Transverse colon (tissue), 4 donors: Measurements from ENCODE around the gene FAM13A. TPM values are rescaled to one million over a fixed set of nuclear protein-coding genes. Genes with fewer than 3 reads are reported as not detected.

ENCODE experiments used
- DNase-seq: peaks from one replicate; pipeline ENCODE4 v3.0.0-alpha.2; 2019
- H3K27ac ChIP-seq, 4 donors: fragments of 200-600 bp; sonication (generic); 2 replicates each; pipeline ENCODE4 v1.5.1; 2016 to 2018; ENCODE audit warnings: inconsistent platforms in 4 of 4
- H3K27me3 ChIP-seq: fragments of 200-600 bp; sonication (generic); 2 replicates; pipeline ENCODE4 v1.5.1; 2017; ENCODE audit warnings: inconsistent platforms
- H3K36me3 ChIP-seq, 4 donors: fragments of 200-600 bp; sonication (generic); 2 replicates each; pipeline ENCODE4 v1.5.1; 2017 to 2019; ENCODE audit warnings: inconsistent platforms in 4 of 4
- H3K4me1 ChIP-seq, 4 donors: fragments of 200-600 bp; sonication (generic); 2 replicates each; pipeline ENCODE4 v1.5.1; 2017 to 2020; ENCODE audit warnings: inconsistent platforms in 4 of 4
- H3K4me3 ChIP-seq, 4 donors: fragments of 200-600 bp; sonication (generic); 1 replicate in 1 of 4; 2 replicates in 3 of 4; pipeline versions ENCODE4 v1.5.1 to v1.6.1; 2017 to 2019; ENCODE audit warnings: inconsistent platforms in 4 of 4
- H3K9me3 ChIP-seq, 2 donors: fragments of 200-600 bp; sonication (generic); 2 replicates each; pipeline ENCODE4 v1.5.1; 2017 to 2019; ENCODE audit warnings: inconsistent platforms in 2 of 2
- CTCF ChIP-seq, 5 experiments: fragments of 200-600 bp in 3 of 5; fragments of 450-650 bp in 2 of 5; sonication (generic) in 3 of 5; IDR thresholded peaks; 1 replicate in 2 of 5; 2 replicates in 3 of 5; pipeline ENCODE4 v1.5.1; 2016 to 2017; ENCODE audit warnings: antibody characterized with exemption in 5 of 5, inconsistent platforms in 3 of 5, mild to moderate bottlenecking in 2 of 5, moderate library complexity in 1 of 5
- EP300 ChIP-seq: sonication (generic); formaldehyde crosslinking; IDR thresholded peaks from one replicate; pipeline ENCODE4 v1.6.1; 2017; ENCODE audit warnings: antibody characterized with exemption, low read depth
- POLR2A ChIP-seq: fragments of 450-650 bp; IDR thresholded peaks from one replicate; pipeline ENCODE4 v1.6.1; 2016; ENCODE audit warnings: antibody characterized with exemption, mild to moderate bottlenecking, moderate library complexity
- POLR2AphosphoS5 ChIP-seq, 3 donors: sonication (generic); formaldehyde crosslinking; IDR thresholded peaks; one replicate each; pipeline ENCODE4 v1.6.1; 2016; ENCODE audit warnings: antibody characterized with exemption in 3 of 3
- WGBS, 2 donors: methylation state at CpG; one replicate each; pipeline ENCODE4 v1.1.5; 2018; ENCODE audit warnings: low coverage in 1 of 2; 5-methylcytosine and 5-hydroxymethylcytosine counted together
- in situ Hi-C, 4 donors: fragments of 200-750 bp; cut with MboI; loops; one replicate each; pipeline versions ENCODE4 v1.15.0 to v1.15.1; 2017; ENCODE audit warnings: low sequenced_read_pairs in 3 of 4, low pct_ligation_motif_present in 1 of 4, low pct_unique_long_range_greater_than_20kb in 1 of 4
- intact Hi-C: fragments of 100-400 bp; cut with DNase I; formaldehyde crosslinking; loops from one replicate; pipeline ENCODE4 v1.15.1; 2023; ENCODE audit warnings: low total_unique reads
- total RNA-seq, 4 donors: library from RNA; depleted of rRNA; stranded (reverse); fragments of >200 nt; gene quantifications; one replicate each; pipeline ENCODE4 v1.1.0, GENCODE V29; 2016

FAM13A gene
- total RNA-seq, 4 donors from 2014 or later, result 57.6 to 88.6 (median 67.6) TPM

- no peak overlapping the region for H3K27ac ChIP-seq
- 24% methylated on average over 1 of the region's 1 CpG; no CpG with 5 or more reads in 1 of the 2 donors for WGBS, 2 donors
- DNase-seq, result no peak
- no peaks in the 10 kb centered on the region for H3K27me3 ChIP-seq
- TF ChIP-seq POLR2AphosphoS5 (IDR thresholded peaks at IDR 0.05) (no peak), EP300 (no peak), CTCF (IDR thresholded peaks at IDR 0.05) (no peak), POLR2A (no peak)
- H3K4me3 ChIP-seq, result no peak overlapping the region
- intact Hi-C loops (no loop called here), in situ Hi-C loops (no loop called here)
- peaks cover 4 to 27% (median 9%) of the 10 kb centered on the region in 4 donors for H3K4me1 ChIP-seq
- H3K36me3 ChIP-seq, result no peaks in the 10 kb centered on the region
- H3K9me3 ChIP-seq, result no peaks in the 10 kb centered on the region
These were observed 2.4 kb downstream of the FAM13A start for GRCh38 chr4:89054627-89055026.

GRCh38 chr4:89049853-89050252 is 7.1 kb downstream of the FAM13A start:
- in situ Hi-C loops (loop anchor here in 3 of 4 donors (25.0 kb wide), 2 partner anchors 338 to 513 kb away; no protein-coding TSS in a partner anchor), intact Hi-C loops (no loop called here)
- no peaks in the 10 kb centered on the region for H3K27me3 ChIP-seq
- no peak for DNase-seq
- H3K4me3 ChIP-seq, result no peak overlapping the region
- H3K27ac ChIP-seq, result no peak overlapping the region
- no peaks in the 10 kb centered on the region for H3K36me3 ChIP-seq
- WGBS, 2 donors, result 73 to 78% methylated on average over 2 of the region's 2 CpGs
- H3K9me3 ChIP-seq, result no peaks in the 10 kb centered on the region
- TF ChIP-seq POLR2A, result no peak
- TF ChIP-seq EP300, result no peak
- no peak for TF ChIP-seq CTCF (IDR thresholded peaks at IDR 0.05)
- TF ChIP-seq POLR2AphosphoS5 (IDR thresholded peaks at IDR 0.05), result no peak
- peaks cover 0 to 5% (median 4%) of the 10 kb centered on the region in 4 donors for H3K4me1 ChIP-seq

- intact Hi-C loops (no loop called here), in situ Hi-C loops (loop anchor here in 3 of 4 donors (25.0 kb wide), 2 partner anchors 337 to 512 kb away; no protein-coding TSS in a partner anchor)
- no peak overlapping the region for H3K27ac ChIP-seq
- H3K27me3 ChIP-seq, result no peaks in the 10 kb centered on the region
- H3K36me3 ChIP-seq, result no peaks in the 10 kb centered on the region
- no peaks in the 10 kb centered on the region for H3K9me3 ChIP-seq
- TF ChIP-seq EP300, result no peak
- no peak for TF ChIP-seq CTCF (IDR thresholded peaks at IDR 0.05)
- TF ChIP-seq POLR2AphosphoS5 (IDR thresholded peaks at IDR 0.05), result no peak
- TF ChIP-seq POLR2A, result no peak
- 74 to 85% methylated on average over 4 of the region's 4 CpGs for WGBS, 2 donors
- no peak for DNase-seq
- H3K4me3 ChIP-seq, result no peak overlapping the region
- H3K4me1 ChIP-seq, result no peaks in the 10 kb centered on the region
These were observed 7.9 kb downstream of the FAM13A start for GRCh38 chr4:89048906-89049601.

- Histone ChIP-seq H3K4me3 (no peak overlapping the region), H3K36me3 (no peaks in the 10 kb centered on the region), H3K4me1 (no peaks in the 10 kb centered on the region), H3K27ac (no peak overlapping the region), H3K9me3 (no peaks in the 10 kb centered on the region), H3K27me3 (no peaks in the 10 kb centered on the region)
- intact Hi-C loops, result no loop called here
- no peak for DNase-seq
- 81 to 94% methylated on average over 7 of the region's 7 CpGs for WGBS, 2 donors
- in situ Hi-C loops, result loop anchor here in 3 of 4 donors (25.0 kb wide), 2 partner anchors 332 to 507 kb away; no protein-coding TSS in a partner anchor
- TF ChIP-seq EP300 (no peak), POLR2A (no peak), CTCF (IDR thresholded peaks at IDR 0.05) (no peak), POLR2AphosphoS5 (IDR thresholded peaks at IDR 0.05) (no peak)
These were observed 12.7 kb downstream of the FAM13A start for GRCh38 chr4:89044147-89044900.
